ENCODE results near the gene AFG3L2. TPM values are rescaled to one million over a fixed set of nuclear protein-coding genes. Genes with fewer than 3 reads are reported as not detected.

AFG3L2 gene
- total and polyA plus RNA-seq, 3 donors from 2014 or later: 47.6 to 63.6 (median 57.4) TPM

DNA sequence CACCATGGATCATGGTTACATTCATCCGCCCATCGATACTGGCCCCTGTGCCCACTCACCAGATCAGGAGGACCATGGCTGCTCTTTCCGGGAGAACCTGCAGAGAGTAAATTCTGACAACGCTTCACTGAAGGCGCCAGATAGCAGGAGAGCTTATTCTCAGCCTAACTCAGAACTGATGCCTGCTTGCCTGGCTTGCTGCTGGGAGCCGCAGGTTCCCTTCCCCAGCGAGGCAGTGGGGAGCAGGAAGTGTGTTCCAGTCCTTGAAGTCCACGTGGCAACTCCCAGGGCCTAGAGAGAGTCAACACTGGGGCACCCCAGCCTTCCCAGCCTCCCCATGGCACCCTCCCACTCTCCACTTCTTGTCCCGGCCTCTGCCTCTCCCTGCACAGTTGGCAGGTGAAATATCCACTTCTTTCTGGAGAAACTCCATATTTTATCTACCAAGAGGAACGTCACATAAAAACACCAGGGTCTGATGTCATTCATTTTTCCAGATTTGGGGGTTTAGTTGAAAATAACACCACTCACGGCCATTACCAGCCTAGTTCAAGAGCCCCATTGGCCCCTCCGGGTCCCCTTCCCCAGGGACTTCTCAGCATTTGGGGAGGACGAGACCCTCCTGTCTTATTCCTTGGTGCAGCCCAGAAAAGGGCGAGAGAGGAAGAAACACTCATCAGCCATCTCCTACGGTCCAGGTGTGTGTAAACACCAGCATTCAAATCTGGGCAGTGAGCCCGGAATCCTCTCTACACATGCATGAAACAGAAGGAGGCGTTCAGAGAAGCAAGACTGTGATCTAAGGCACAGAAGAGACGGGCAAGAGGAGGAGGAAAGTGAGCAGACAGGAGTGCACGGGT lies 72.4 kb downstream of the AFG3L2 start:
- 71 to 74% methylated on average over 19 of the region's 19 CpGs for WGBS, 2 donors
- no peak overlapping the region for H3K4me3 ChIP-seq
- no peaks in the 10 kb centered on the region for H3K36me3 ChIP-seq (ENCODE audit: low read depth, missing control alignments)
- no peaks in the 10 kb centered on the region for H3K4me1 ChIP-seq
- TF ChIP-seq, protein P1, sequence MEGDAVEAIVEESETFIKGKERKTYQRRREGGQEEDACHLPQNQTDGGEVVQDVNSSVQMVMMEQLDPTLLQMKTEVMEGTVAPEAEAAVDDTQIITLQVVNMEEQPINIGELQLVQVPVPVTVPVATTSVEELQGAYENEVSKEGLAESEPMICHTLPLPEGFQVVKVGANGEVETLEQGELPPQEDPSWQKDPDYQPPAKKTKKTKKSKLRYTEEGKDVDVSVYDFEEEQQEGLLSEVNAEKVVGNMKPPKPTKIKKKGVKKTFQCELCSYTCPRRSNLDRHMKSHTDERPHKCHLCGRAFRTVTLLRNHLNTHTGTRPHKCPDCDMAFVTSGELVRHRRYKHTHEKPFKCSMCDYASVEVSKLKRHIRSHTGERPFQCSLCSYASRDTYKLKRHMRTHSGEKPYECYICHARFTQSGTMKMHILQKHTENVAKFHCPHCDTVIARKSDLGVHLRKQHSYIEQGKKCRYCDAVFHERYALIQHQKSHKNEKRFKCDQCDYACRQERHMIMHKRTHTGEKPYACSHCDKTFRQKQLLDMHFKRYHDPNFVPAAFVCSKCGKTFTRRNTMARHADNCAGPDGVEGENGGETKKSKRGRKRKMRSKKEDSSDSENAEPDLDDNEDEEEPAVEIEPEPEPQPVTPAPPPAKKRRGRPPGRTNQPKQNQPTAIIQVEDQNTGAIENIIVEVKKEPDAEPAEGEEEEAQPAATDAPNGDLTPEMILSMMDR (IDR thresholded peaks at IDR 0.05): no peak
- no peak for TF ChIP-seq POLR2A (IDR thresholded peaks at IDR 0.05)
- H3K27me3 ChIP-seq: no peaks in the 10 kb centered on the region
- DNase-seq: peak; percentile 9
- H3K27ac ChIP-seq: no peak overlapping the region
- intact Hi-C loops (cut with DNase I; ENCODE audit: low total_unique reads): no loop called here
- H3K9me3 ChIP-seq: no peaks in the 10 kb centered on the region

DNA sequence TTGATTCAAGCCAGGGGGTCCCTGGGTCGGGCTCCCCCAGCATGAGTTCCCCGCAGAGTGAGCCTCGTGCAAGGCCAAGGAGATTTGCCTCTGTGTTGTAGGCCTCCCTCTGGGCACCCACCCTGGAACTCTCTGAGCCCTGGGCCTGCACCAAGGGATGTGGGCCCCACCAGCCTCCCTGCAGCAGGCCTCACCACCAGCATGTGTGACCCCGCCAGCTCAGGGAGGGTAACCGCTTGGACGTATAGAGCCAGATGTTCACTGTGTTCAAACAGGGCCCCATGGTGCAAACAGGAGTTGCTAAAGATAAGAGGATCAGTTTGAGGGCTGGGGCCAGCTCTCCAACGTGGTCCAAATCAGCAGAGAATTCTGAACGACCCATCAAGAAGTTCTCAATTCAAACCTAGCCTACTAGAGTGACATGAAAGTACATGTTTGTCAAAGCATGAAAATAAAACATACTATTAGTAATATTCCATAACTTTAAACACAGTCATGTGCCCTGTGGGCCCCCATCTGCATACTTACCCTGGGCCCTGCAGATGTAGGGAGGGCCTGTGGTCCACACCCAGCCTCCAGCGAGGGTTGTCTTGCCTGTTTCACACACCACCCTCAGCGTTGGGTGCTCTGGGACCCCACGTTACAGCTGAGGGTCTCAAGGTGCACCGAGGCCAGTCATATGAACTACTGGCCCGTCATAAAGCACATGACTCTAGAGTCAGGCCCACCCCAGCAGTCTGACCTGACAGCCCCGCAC lies 74.5 kb downstream of the AFG3L2 start:
- no peaks in the 10 kb centered on the region for H3K4me1 ChIP-seq

DNA sequence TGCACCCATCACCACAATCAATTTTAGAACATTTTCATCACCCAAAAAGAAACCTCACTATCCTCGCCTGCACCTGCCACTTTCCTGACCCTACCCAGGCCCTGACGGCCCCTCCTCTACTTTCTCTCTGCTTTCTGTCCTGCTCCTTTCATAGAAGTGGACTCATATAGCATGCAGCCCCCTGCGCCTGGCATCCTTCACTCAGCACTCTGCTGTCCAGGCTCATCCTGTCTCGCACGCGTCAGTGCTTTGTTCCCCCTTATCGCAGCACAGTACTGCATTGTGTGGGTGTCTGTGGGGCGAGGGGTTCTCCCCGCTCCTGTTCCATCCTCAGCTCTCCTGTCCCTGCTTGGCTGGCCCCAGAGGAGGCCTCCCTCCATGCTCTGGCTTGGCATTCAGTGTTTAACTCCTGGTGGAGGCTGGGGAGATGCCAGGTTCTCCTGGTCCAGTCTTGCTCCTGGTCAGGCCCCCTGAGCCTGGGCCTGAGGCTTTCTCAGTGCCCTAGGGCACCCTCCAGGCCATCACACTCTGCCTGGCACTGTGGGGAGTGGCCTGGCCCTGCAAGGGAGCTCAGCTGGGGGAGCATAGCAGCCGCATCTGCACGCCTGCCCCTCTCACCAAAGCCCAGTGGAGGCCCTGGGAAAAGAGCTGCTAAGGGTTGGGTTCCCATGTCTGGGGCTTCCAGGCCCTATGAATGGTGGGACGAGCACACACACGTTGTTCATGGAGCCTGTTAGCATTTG lies 75.6 kb downstream of the AFG3L2 start:
- no peak for DNase-seq
- H3K27ac ChIP-seq: no peak overlapping the region
- H3K27me3 ChIP-seq: no peaks in the 10 kb centered on the region
- no peaks in the 10 kb centered on the region for H3K9me3 ChIP-seq
- no peak for TF ChIP-seq POLR2A (IDR thresholded peaks at IDR 0.05)
- TF ChIP-seq, protein P1 (IDR thresholded peaks at IDR 0.05): no peak
- WGBS, 2 donors: 91 to 97% methylated on average over 13 of the region's 13 CpGs
- H3K4me3 ChIP-seq: no peak overlapping the region
- no peaks in the 10 kb centered on the region for H3K36me3 ChIP-seq (ENCODE audit: low read depth, missing control alignments)
- intact Hi-C loops (cut with DNase I; ENCODE audit: low total_unique reads): no loop called here
- H3K4me1 ChIP-seq: no peaks in the 10 kb centered on the region

More for the DNA sequence above, 74.5 kb downstream of the AFG3L2 start:
- H3K27me3 ChIP-seq: no peaks in the 10 kb centered on the region
- no peak for DNase-seq
- WGBS, 2 donors: 92 to 93% methylated on average over 8 to 14 of the region's 14 CpGs
- H3K27ac ChIP-seq: no peak overlapping the region
- TF ChIP-seq, protein P1 (IDR thresholded peaks at IDR 0.05): no peak
- no peak for TF ChIP-seq POLR2A (IDR thresholded peaks at IDR 0.05)
- H3K36me3 ChIP-seq (ENCODE audit: low read depth, missing control alignments): no peaks in the 10 kb centered on the region
- no peak overlapping the region for H3K4me3 ChIP-seq
- intact Hi-C loops (cut with DNase I; ENCODE audit: low total_unique reads): no loop called here
- H3K9me3 ChIP-seq: no peaks in the 10 kb centered on the region

- no peaks in the 10 kb centered on the region for H3K4me1 ChIP-seq
- H3K36me3 ChIP-seq (ENCODE audit: low read depth, missing control alignments): no peaks in the 10 kb centered on the region
- H3K27ac ChIP-seq: no peak overlapping the region
- TF ChIP-seq POLR2A (IDR thresholded peaks at IDR 0.05): no peak
- TF ChIP-seq, protein P1 (IDR thresholded peaks at IDR 0.05): no peak
- intact Hi-C loops (cut with DNase I; ENCODE audit: low total_unique reads): no loop called here
- no peaks in the 10 kb centered on the region for H3K9me3 ChIP-seq
- H3K27me3 ChIP-seq: no peaks in the 10 kb centered on the region
- 86 to 88% methylated on average over 2 of the region's 2 CpGs for WGBS, 2 donors
- H3K4me3 ChIP-seq: no peak overlapping the region
- DNase-seq: no peak
Observed at GRCh38 chr18:12299862-12300261, 77.2 kb downstream of the AFG3L2 start.
